ENCODE results near the gene RYR3.

DNA sequence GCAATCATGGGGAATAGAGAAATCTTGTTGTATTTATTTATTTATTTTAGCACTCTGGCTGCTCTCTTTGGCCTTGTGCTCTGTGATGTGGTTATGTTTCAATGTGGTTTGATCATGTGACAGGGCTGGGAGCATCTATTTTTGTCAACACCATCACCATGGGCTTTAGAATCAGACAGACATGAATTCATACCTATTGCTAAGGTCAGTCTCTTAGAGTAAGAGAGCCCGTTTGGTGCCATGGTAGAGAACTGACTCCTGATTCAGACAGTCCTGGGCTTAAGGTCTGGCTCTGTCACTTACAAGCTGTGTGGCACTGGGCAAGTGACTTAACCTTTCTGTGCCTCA lies 157.0 kb downstream of the RYR3 start:
- no peak for TF ChIP-seq EZH2phosphoT487 (IDR thresholded peaks at IDR 0.05; ENCODE audit: low read depth)
- TF ChIP-seq, protein P1, sequence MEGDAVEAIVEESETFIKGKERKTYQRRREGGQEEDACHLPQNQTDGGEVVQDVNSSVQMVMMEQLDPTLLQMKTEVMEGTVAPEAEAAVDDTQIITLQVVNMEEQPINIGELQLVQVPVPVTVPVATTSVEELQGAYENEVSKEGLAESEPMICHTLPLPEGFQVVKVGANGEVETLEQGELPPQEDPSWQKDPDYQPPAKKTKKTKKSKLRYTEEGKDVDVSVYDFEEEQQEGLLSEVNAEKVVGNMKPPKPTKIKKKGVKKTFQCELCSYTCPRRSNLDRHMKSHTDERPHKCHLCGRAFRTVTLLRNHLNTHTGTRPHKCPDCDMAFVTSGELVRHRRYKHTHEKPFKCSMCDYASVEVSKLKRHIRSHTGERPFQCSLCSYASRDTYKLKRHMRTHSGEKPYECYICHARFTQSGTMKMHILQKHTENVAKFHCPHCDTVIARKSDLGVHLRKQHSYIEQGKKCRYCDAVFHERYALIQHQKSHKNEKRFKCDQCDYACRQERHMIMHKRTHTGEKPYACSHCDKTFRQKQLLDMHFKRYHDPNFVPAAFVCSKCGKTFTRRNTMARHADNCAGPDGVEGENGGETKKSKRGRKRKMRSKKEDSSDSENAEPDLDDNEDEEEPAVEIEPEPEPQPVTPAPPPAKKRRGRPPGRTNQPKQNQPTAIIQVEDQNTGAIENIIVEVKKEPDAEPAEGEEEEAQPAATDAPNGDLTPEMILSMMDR (IDR thresholded peaks at IDR 0.05; ENCODE audit: low read depth, low read length) = no peak

Measured in OCI-LY3 (cell line).